ENCODE measurements around the gene CEP72.

- no peak for TF ChIP-seq PBX3 (IDR thresholded peaks at IDR 0.05; ENCODE audit: insufficient replicate concordance, low read depth, low read length)
- no peak for TF ChIP-seq NKRF (conservative IDR thresholded peaks at IDR 0.05)
- no peak for TF ChIP-seq PML (IDR thresholded peaks at IDR 0.05; ENCODE audit: low read length)
- no peak for TF ChIP-seq ESRRA (IDR thresholded peaks at IDR 0.05; ENCODE audit: low read length)
These were observed 35.2 kb downstream of the CEP72 start for GRCh38 chr5:647311-647710.

Data from GM12878 (cell line).